ENCODE data around the gene SGF29. TPM values are rescaled to one million over a fixed set of nuclear protein-coding genes. Genes with fewer than 3 reads are reported as not detected.

Gene SGF29
- polyA plus RNA-seq, 1 donor (not counting 4 experiments of a cell fraction or from before 2014, with no cell fraction given) = 3.0 TPM

- dilution Hi-C loops (cut with MboI; ENCODE audit: extremely low pct_ligation_motif_present, low sequenced_read_pairs) = no loop called here
- Histone ChIP-seq H3K4me3 (ENCODE audit: control insufficient read depth in 2 of 3, extremely low read depth in 1 of 3, insufficient read depth in 2 of 3, low read depth in 1 of 3, low read length in 3 of 3) (no peak overlapping the region), H3K4me1 (ENCODE audit: control insufficient read depth, extremely low read depth, insufficient read depth, low read length) (no peaks in the 10 kb centered on the region), H3K4me2 (ENCODE audit: control insufficient read depth, extremely low read depth, insufficient read depth, low read depth, low read length) (no peak overlapping the region), H3K79me2 (ENCODE audit: control insufficient read depth, insufficient read depth, low read length) (peaks cover 9% of the 10 kb centered on the region), H4K20me1 (ENCODE audit: control insufficient read depth, extremely low read depth, insufficient read depth, low read length) (no peaks in the 10 kb centered on the region), H3K27ac (ENCODE audit: control insufficient read depth, insufficient read depth, low read length) (no peak overlapping the region), H3K9me3 (ENCODE audit: control insufficient read depth, low read depth, low read length) (peaks cover 4% of the 10 kb centered on the region), H2AFZ (ENCODE audit: control insufficient read depth, low read length) (no peak overlapping the region), H3K27me3 (ENCODE audit: control insufficient read depth, extremely low read depth, insufficient read depth, low read length) (no peaks in the 10 kb centered on the region), H3K36me3 (ENCODE audit: control insufficient read depth in 2 of 2, extremely low read depth in 1 of 2, insufficient read depth in 2 of 2, low read length in 2 of 2) (peaks cover 0 to 2% of the 10 kb centered on the region in 2 experiments), H3K9ac (ENCODE audit: control insufficient read depth, extremely low read depth, insufficient read depth, low read length) (no peak overlapping the region), H3K9me1 (ENCODE audit: control insufficient read depth, extremely low read depth, insufficient read depth, low read length) (no peaks in the 10 kb centered on the region)
- DNase-seq (ENCODE audit: low read depth, low spot score) = no peak
- FAIRE-seq = no peak
- TF ChIP-seq EZH2 (IDR thresholded peaks at IDR 0.05; ENCODE audit: low read length) = no peak
- TF ChIP-seq, protein P1, sequence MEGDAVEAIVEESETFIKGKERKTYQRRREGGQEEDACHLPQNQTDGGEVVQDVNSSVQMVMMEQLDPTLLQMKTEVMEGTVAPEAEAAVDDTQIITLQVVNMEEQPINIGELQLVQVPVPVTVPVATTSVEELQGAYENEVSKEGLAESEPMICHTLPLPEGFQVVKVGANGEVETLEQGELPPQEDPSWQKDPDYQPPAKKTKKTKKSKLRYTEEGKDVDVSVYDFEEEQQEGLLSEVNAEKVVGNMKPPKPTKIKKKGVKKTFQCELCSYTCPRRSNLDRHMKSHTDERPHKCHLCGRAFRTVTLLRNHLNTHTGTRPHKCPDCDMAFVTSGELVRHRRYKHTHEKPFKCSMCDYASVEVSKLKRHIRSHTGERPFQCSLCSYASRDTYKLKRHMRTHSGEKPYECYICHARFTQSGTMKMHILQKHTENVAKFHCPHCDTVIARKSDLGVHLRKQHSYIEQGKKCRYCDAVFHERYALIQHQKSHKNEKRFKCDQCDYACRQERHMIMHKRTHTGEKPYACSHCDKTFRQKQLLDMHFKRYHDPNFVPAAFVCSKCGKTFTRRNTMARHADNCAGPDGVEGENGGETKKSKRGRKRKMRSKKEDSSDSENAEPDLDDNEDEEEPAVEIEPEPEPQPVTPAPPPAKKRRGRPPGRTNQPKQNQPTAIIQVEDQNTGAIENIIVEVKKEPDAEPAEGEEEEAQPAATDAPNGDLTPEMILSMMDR (optimal IDR thresholded peaks at IDR 0.05 in 1 of 3, IDR thresholded peaks at IDR 0.05 in 1 of 3, conservative IDR thresholded peaks at IDR 0.05 in 1 of 3; ENCODE audit: extremely low read depth in 1 of 3, insufficient read depth in 2 of 3, low read length in 3 of 3) = no peak
Measured at GRCh38 chr16:28569021-28569420, 15.3 kb downstream of the SGF29 start.

DNA sequence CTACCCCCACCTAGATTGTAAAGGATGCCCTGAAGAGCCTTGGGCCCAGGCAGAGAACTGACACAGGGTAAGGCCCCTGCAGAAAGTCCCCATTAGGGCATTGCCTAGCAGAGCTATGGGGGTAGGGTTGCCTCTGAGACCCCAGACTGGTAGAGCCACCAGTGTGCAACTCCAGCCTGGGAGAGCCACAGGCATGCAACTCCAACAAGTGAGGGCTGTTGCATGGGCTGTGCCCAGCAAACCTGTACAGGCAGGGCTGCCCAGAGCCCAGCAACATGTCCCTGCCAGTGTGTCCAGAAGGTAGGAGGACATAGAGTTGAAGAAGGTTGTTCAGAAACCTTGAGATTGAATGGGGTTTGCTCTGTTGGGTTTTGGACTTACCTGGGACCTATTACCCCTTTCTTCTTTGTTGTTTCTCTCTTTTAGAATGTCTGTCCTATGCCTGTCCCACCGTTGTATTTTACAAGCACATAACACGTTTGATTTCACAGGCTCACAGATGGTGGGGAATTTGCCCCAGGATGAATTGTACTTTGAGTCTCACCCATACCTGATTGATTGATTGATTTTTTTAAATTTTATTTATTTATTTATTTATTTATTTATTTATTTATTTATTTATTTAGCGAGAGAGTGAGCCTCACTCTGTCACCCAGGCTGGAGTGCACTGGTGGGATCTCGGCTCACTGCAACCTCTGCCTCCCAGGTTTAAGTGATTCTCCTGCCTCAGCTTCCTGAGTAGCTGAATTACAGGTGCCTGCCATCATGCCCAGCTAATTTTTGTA, 16.4 kb downstream of the SGF29 start:
- Histone ChIP-seq H3K9me1 (ENCODE audit: control insufficient read depth, extremely low read depth, insufficient read depth, low read length) (no peaks in the 10 kb centered on the region), H3K9me3 (ENCODE audit: control insufficient read depth, low read depth, low read length) (peaks cover 4% of the 10 kb centered on the region), H4K20me1 (ENCODE audit: control insufficient read depth, extremely low read depth, insufficient read depth, low read length) (no peaks in the 10 kb centered on the region), H2AFZ (ENCODE audit: control insufficient read depth, low read length) (no peak overlapping the region), H3K4me3 (ENCODE audit: control insufficient read depth in 2 of 3, extremely low read depth in 1 of 3, insufficient read depth in 2 of 3, low read depth in 1 of 3, low read length in 3 of 3) (no peak overlapping the region), H3K79me2 (ENCODE audit: control insufficient read depth, insufficient read depth, low read length) (peaks cover 3% of the 10 kb centered on the region), H3K27ac (ENCODE audit: control insufficient read depth, insufficient read depth, low read length) (no peak overlapping the region), H3K9ac (ENCODE audit: control insufficient read depth, extremely low read depth, insufficient read depth, low read length) (no peak overlapping the region), H3K4me2 (ENCODE audit: control insufficient read depth, extremely low read depth, insufficient read depth, low read depth, low read length) (no peak overlapping the region), H3K4me1 (ENCODE audit: control insufficient read depth, extremely low read depth, insufficient read depth, low read length) (no peaks in the 10 kb centered on the region), H3K27me3 (ENCODE audit: control insufficient read depth, extremely low read depth, insufficient read depth, low read length) (no peaks in the 10 kb centered on the region), H3K36me3 (ENCODE audit: control insufficient read depth in 2 of 2, extremely low read depth in 1 of 2, insufficient read depth in 2 of 2, low read length in 2 of 2) (no peaks in the 10 kb centered on the region)
- dilution Hi-C loops (cut with MboI; ENCODE audit: extremely low pct_ligation_motif_present, low sequenced_read_pairs) = no loop called here
- TF ChIP-seq, protein P1 (optimal IDR thresholded peaks at IDR 0.05 in 1 of 3, IDR thresholded peaks at IDR 0.05 in 1 of 3, conservative IDR thresholded peaks at IDR 0.05 in 1 of 3; ENCODE audit: extremely low read depth in 1 of 3, insufficient read depth in 2 of 3, low read length in 3 of 3) = no peak
- TF ChIP-seq EZH2 (IDR thresholded peaks at IDR 0.05; ENCODE audit: low read length) = no peak
- no peak for DNase-seq (ENCODE audit: low read depth, low spot score)
- FAIRE-seq = no peak
